HUES6 (cell line): ENCODE data around the gene ZBTB38.

Experiments
- H3K27ac ChIP-seq: 2 replicates; pipeline ENCODE4 v1.7.0; 2013; ENCODE audit warnings: low read depth, mild to moderate bottlenecking, low read length, inconsistent platforms
- H3K27me3 ChIP-seq: 2 replicates; pipeline ENCODE4 v1.6.1; 2013; ENCODE audit warnings: low read length; ENCODE audit not compliant: control insufficient read depth, insufficient read depth
- H3K36me3 ChIP-seq: 2 replicates; pipeline ENCODE4 v1.6.1; 2013; ENCODE audit warnings: low read length; ENCODE audit not compliant: control insufficient read depth, insufficient read depth
- H3K4me1 ChIP-seq: 2 replicates; pipeline ENCODE4 v1.6.1; 2013; ENCODE audit warnings: low read length; ENCODE audit not compliant: control insufficient read depth, insufficient read depth
- H3K4me3 ChIP-seq: 2 replicates; pipeline ENCODE4 v1.5.1; 2013; ENCODE audit warnings: low read depth, low read length
- H3K9ac ChIP-seq: one replicate; pipeline ENCODE4 v1.6.1; 2013; ENCODE audit warnings: mild to moderate bottlenecking, low read length
- H3K9me3 ChIP-seq: 2 replicates; pipeline ENCODE4 v1.6.1; 2013; ENCODE audit warnings: low read depth, low read length; ENCODE audit not compliant: control insufficient read depth, insufficient read depth

Gene ZBTB38

GRCh38 chr3:141341536-141341935 is 26.8 kb upstream of the ZBTB38 start:
- no peak overlapping the region for H3K4me3 ChIP-seq
- H3K36me3 ChIP-seq, result no peaks in the 10 kb centered on the region
- no peaks in the 10 kb centered on the region for H3K9me3 ChIP-seq
- peaks cover 15% of the 10 kb centered on the region; the same call in 1 of the 2 replicates for H3K4me1 ChIP-seq
- no peak overlapping the region for H3K9ac ChIP-seq
- H3K27ac ChIP-seq, result no peak overlapping the region
- no peaks in the 10 kb centered on the region for H3K27me3 ChIP-seq

- Histone ChIP-seq H3K9ac (no peak overlapping the region), H3K4me3 (no peak overlapping the region), H3K36me3 (no peaks in the 10 kb centered on the region), H3K27me3 (no peaks in the 10 kb centered on the region), H3K27ac (no peak overlapping the region), H3K9me3 (no peaks in the 10 kb centered on the region), H3K4me1 (peaks cover 9% of the 10 kb centered on the region; the same call in 1 of the 2 replicates)
Observed at GRCh38 chr3:141342386-141342785, 25.9 kb upstream of the ZBTB38 start.

GRCh38 chr3:141343077-141343476 is 25.2 kb upstream of the ZBTB38 start:
- peaks cover 9% of the 10 kb centered on the region; the same call in 1 of the 2 replicates for H3K4me1 ChIP-seq
- H3K9me3 ChIP-seq, result no peaks in the 10 kb centered on the region
- no peaks in the 10 kb centered on the region for H3K36me3 ChIP-seq
- no peak overlapping the region for H3K9ac ChIP-seq
- no peaks in the 10 kb centered on the region for H3K27me3 ChIP-seq
- no peak overlapping the region for H3K4me3 ChIP-seq
- H3K27ac ChIP-seq, result no peak overlapping the region

GRCh38 chr3:141343865-141344271 is 24.4 kb upstream of the ZBTB38 start:
- H3K4me3 ChIP-seq, result no peak overlapping the region
- no peak overlapping the region for H3K27ac ChIP-seq
- H3K9me3 ChIP-seq, result no peaks in the 10 kb centered on the region
- no peak overlapping the region for H3K9ac ChIP-seq
- peaks cover 16% of the 10 kb centered on the region; the same call in 1 of the 2 replicates for H3K4me1 ChIP-seq
- no peaks in the 10 kb centered on the region for H3K36me3 ChIP-seq
- no peaks in the 10 kb centered on the region for H3K27me3 ChIP-seq

- Histone ChIP-seq H3K4me1 (peaks cover 18% of the 10 kb centered on the region; the same call in 1 of the 2 replicates), H3K9me3 (no peaks in the 10 kb centered on the region), H3K27me3 (no peaks in the 10 kb centered on the region), H3K27ac (no peak overlapping the region), H3K36me3 (no peaks in the 10 kb centered on the region), H3K4me3 (no peak overlapping the region), H3K9ac (no peak overlapping the region)
Observed at GRCh38 chr3:141345528-141345927, 22.8 kb upstream of the ZBTB38 start.

- Histone ChIP-seq H3K27ac (no peak overlapping the region), H3K36me3 (no peaks in the 10 kb centered on the region), H3K4me3 (no peak overlapping the region), H3K27me3 (no peaks in the 10 kb centered on the region), H3K9ac (no peak overlapping the region), H3K4me1 (peaks cover 18% of the 10 kb centered on the region; the same call in 1 of the 2 replicates), H3K9me3 (no peaks in the 10 kb centered on the region)
Observed at GRCh38 chr3:141346007-141346406, 22.3 kb upstream of the ZBTB38 start.

GRCh38 chr3:141346418-141346817 is 21.9 kb upstream of the ZBTB38 start:
- Histone ChIP-seq H3K9ac (no peak overlapping the region), H3K27me3 (no peaks in the 10 kb centered on the region), H3K4me3 (no peak overlapping the region), H3K27ac (no peak overlapping the region), H3K4me1 (peaks cover 18% of the 10 kb centered on the region; the same call in 1 of the 2 replicates), H3K36me3 (no peaks in the 10 kb centered on the region), H3K9me3 (no peaks in the 10 kb centered on the region)

GRCh38 chr3:141346839-141347238 is 21.5 kb upstream of the ZBTB38 start:
- Histone ChIP-seq H3K4me1 (peaks cover 18% of the 10 kb centered on the region; the same call in 1 of the 2 replicates), H3K9me3 (no peaks in the 10 kb centered on the region), H3K27me3 (no peaks in the 10 kb centered on the region), H3K4me3 (no peak overlapping the region), H3K36me3 (no peaks in the 10 kb centered on the region), H3K9ac (no peak overlapping the region), H3K27ac (no peak overlapping the region)

- no peak overlapping the region for H3K9ac ChIP-seq
- H3K27ac ChIP-seq, result no peak overlapping the region
- H3K36me3 ChIP-seq, result no peaks in the 10 kb centered on the region
Observed at GRCh38 chr3:141348837-141349236, 19.5 kb upstream of the ZBTB38 start.

GRCh38 chr3:141349711-141350110 is 18.6 kb upstream of the ZBTB38 start:
- Histone ChIP-seq H3K4me3 (no peak overlapping the region), H3K9ac (no peak overlapping the region), H3K9me3 (no peaks in the 10 kb centered on the region), H3K27ac (no peak overlapping the region), H3K4me1 (peaks cover 18% of the 10 kb centered on the region; the same call in 1 of the 2 replicates), H3K36me3 (no peaks in the 10 kb centered on the region), H3K27me3 (no peaks in the 10 kb centered on the region)

More at GRCh38 chr3:141348837-141349236, 19.5 kb upstream of the ZBTB38 start:
- Histone ChIP-seq H3K4me1 (peaks cover 18% of the 10 kb centered on the region; the same call in 1 of the 2 replicates), H3K9me3 (no peaks in the 10 kb centered on the region), H3K4me3 (no peak overlapping the region), H3K27me3 (no peaks in the 10 kb centered on the region)

GRCh38 chr3:141350666-141351065 is 17.6 kb upstream of the ZBTB38 start:
- Histone ChIP-seq H3K4me1 (peaks cover 18% of the 10 kb centered on the region; the same call in 1 of the 2 replicates), H3K9me3 (no peaks in the 10 kb centered on the region), H3K4me3 (no peak overlapping the region), H3K27me3 (no peaks in the 10 kb centered on the region), H3K36me3 (no peaks in the 10 kb centered on the region), H3K9ac (no peak overlapping the region), H3K27ac (no peak overlapping the region)
